Sigmoid colon (tissue), 4 donors: ENCODE data around the gene CHST2.

ENCODE experiments used
- CTCF ChIP-seq, 4 experiments: fragments of 450-650 bp in 3 of 4; fragments of 200-600 bp in 1 of 4; IDR thresholded peaks; one replicate each; pipeline ENCODE4 v1.5.1; 2016 to 2019; ENCODE audit warnings: antibody characterized with exemption in 4 of 4, mild to moderate bottlenecking in 3 of 4, moderate library complexity in 2 of 4
- EP300 ChIP-seq, 4 donors: sonication (generic); formaldehyde crosslinking; IDR thresholded peaks; one replicate each; pipeline ENCODE4 v1.6.1; 2017; ENCODE audit warnings: antibody characterized with exemption in 4 of 4

- TF ChIP-seq CTCF (IDR thresholded peaks at IDR 0.05) (no peak), EP300 (IDR thresholded peaks at IDR 0.05) (no peak)
These were observed 15.9 kb upstream of the CHST2 start for GRCh38 chr3:143103652-143104051.
